Measurements from ENCODE around the gene EVPLL.
"Not testable (repeated sequence)": the region's sequence is repeated elsewhere in the genome, so short reads cannot be mapped to it uniquely, and the experiment has no call there.

DNA sequence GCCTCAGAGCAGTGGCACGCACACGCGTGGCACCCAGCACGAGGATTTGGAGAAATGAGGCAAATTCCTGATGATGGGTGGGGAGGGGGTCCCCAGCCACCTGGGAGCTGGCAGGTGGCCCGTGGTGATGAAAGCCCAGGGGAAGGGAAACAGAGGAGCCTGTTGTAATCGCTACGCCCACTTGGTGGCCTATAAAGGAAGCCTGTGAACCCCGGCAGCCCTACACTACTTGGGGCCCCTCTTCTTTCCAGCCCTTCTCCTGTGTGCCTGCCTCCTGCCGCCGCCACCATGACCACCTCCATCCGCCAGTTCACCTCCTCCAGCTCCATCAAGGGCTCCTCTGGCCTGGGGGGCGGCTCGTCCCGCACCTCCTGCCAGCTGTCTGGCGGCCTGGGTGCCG is 49.1 kb downstream of the EVPLL start:
- not testable (repeated sequence) for TF ChIP-seq POLR2AphosphoS5 (IDR thresholded peaks at IDR 0.05; ENCODE audit: low read depth); EZH2 (IDR thresholded peaks at IDR 0.05; ENCODE audit: low read depth, unreplicated experiment)
- TF ChIP-seq, protein P1, sequence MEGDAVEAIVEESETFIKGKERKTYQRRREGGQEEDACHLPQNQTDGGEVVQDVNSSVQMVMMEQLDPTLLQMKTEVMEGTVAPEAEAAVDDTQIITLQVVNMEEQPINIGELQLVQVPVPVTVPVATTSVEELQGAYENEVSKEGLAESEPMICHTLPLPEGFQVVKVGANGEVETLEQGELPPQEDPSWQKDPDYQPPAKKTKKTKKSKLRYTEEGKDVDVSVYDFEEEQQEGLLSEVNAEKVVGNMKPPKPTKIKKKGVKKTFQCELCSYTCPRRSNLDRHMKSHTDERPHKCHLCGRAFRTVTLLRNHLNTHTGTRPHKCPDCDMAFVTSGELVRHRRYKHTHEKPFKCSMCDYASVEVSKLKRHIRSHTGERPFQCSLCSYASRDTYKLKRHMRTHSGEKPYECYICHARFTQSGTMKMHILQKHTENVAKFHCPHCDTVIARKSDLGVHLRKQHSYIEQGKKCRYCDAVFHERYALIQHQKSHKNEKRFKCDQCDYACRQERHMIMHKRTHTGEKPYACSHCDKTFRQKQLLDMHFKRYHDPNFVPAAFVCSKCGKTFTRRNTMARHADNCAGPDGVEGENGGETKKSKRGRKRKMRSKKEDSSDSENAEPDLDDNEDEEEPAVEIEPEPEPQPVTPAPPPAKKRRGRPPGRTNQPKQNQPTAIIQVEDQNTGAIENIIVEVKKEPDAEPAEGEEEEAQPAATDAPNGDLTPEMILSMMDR (conservative IDR thresholded peaks at IDR 0.05; ENCODE audit: low read depth in 2 of 2): not testable (repeated sequence)

Data from GM23338 (cell line).